Hepatocyte (in vitro differentiated cells): ENCODE data around the gene USP12. TPM values are rescaled to one million over a fixed set of nuclear protein-coding genes. Genes with fewer than 3 reads are reported as not detected.
A peak's percentile ranks its signal among the peaks of the same experiment; 100 is the strongest.

ENCODE experiments used
- DNase-seq: peaks from one replicate; pipeline ENCODE4 v3.0.0-alpha.2; 2016; ENCODE audit warnings: low spot score
- H2AFZ ChIP-seq: fragments of 200-600 bp; sonication (generic); 2 replicates; pipeline ENCODE4 v1.6.0; 2016; ENCODE audit warnings: antibody characterized with exemption, mild to moderate bottlenecking
- H3K27ac ChIP-seq: fragments of 200-600 bp; sonication (generic); 2 replicates; pipeline ENCODE4 v1.5.1; 2016; ENCODE audit warnings: mild to moderate bottlenecking
- H3K27me3 ChIP-seq: fragments of 200-600 bp; sonication (generic); 2 replicates; pipeline ENCODE4 v1.6.1; 2016
- H3K36me3 ChIP-seq: fragments of 200-600 bp; sonication (generic); replicated peaks from 2 replicates; pipeline ENCODE4 v1.5.1; 2016; ENCODE audit warnings: low read depth; ENCODE audit not compliant: insufficient read depth
- H3K4me1 ChIP-seq: fragments of 200-600 bp; sonication (generic); 2 replicates; pipeline ENCODE4 v1.5.1; 2016; ENCODE audit warnings: mild to moderate bottlenecking, moderate library complexity; ENCODE audit not compliant: insufficient read depth
- H3K4me2 ChIP-seq: fragments of 200-600 bp; sonication (generic); 2 replicates; pipeline ENCODE4 v1.6.0; 2016
- H3K4me3 ChIP-seq: fragments of 200-600 bp; sonication (generic); 2 replicates; pipeline ENCODE4 v1.5.1; 2016; ENCODE audit warnings: mild to moderate bottlenecking
- H3K79me2 ChIP-seq: fragments of 200-600 bp; sonication (generic); 2 replicates; pipeline ENCODE4 v1.6.0; 2017; ENCODE audit warnings: mild to moderate bottlenecking
- H3K9me2 ChIP-seq: fragments of 200-600 bp; sonication (generic); replicated peaks from 2 replicates; pipeline ENCODE4 v1.6.0; 2017; ENCODE audit warnings: mild to moderate bottlenecking; ENCODE audit not compliant: insufficient read depth
- H3K9me3 ChIP-seq: fragments of 200-600 bp; sonication (generic); 2 replicates; pipeline ENCODE4 v1.5.1; 2016; ENCODE audit warnings: low read depth, mild to moderate bottlenecking
- H4K20me1 ChIP-seq: fragments of 200-600 bp; sonication (generic); 2 replicates; pipeline ENCODE4 v1.6.0; 2016; ENCODE audit warnings: mild to moderate bottlenecking; ENCODE audit not compliant: insufficient read depth, poor library complexity, severe bottlenecking
- CTCF ChIP-seq: fragments of 200-600 bp; sonication (generic); IDR thresholded peaks from 2 replicates; pipeline ENCODE4 v1.5.1; 2016; ENCODE audit warnings: antibody characterized with exemption, mild to moderate bottlenecking; ENCODE audit not compliant: poor library complexity
- EZH2 ChIP-seq: fragments of 200-600 bp; sonication (generic); IDR thresholded peaks from 2 replicates; pipeline ENCODE4 v1.6.1; 2016; ENCODE audit warnings: antibody characterized with exemption, mild to moderate bottlenecking, borderline replicate concordance
- EZH2phosphoT487 ChIP-seq: fragments of 200-600 bp; sonication (generic); IDR thresholded peaks from one replicate; pipeline ENCODE4 v1.6.1; 2018; ENCODE audit warnings: antibody characterized with exemption, mild to moderate bottlenecking, low read depth, moderate library complexity; ENCODE audit not compliant: unreplicated experiment, severe bottlenecking
- WGBS: methylation state at CpG from one replicate; pipeline ENCODE4 v1.1.6; 2016; ENCODE audit warnings: low lambda C conversion rate; ENCODE audit errors: missing lambda C conversion rate; 5-methylcytosine and 5-hydroxymethylcytosine counted together
- polyA plus RNA-seq: library from polyadenylated mRNA; unstranded; fragments of >200 nt; fragmentation: Nextera tagmentation; extraction: Ambion mirVana; gene quantifications from 2 replicates; pipeline ENCODE4 v1.2.1, GENCODE V29; 2016
- total RNA-seq: library from RNA; depleted of rRNA; stranded (reverse); fragments of >200 nt; gene quantifications from 2 replicates; pipeline ENCODE4 v1.2.3, GENCODE V29; 2014

USP12 gene
- total and polyA plus RNA-seq, 2 experiments from 2014 or later, result 17.5 to 26.4 TPM

GRCh38 chr13:27199211-27199610 is 27.6 kb upstream of the USP12 start:
- Histone ChIP-seq H3K4me3 (no peak overlapping the region), H3K79me2 (no peaks in the 10 kb centered on the region), H3K27me3 (no peaks in the 10 kb centered on the region), H2AFZ (no peak overlapping the region), H3K4me1 (no peaks in the 10 kb centered on the region), H4K20me1 (no peaks in the 10 kb centered on the region), H3K9me3 (no peaks in the 10 kb centered on the region), H3K9me2 (no peaks in the 10 kb centered on the region), H3K36me3 (no peaks in the 10 kb centered on the region), H3K4me2 (no peak overlapping the region), H3K27ac (no peak overlapping the region)
- 87% methylated on average over 3 of the region's 3 CpGs for WGBS
- no peak for DNase-seq
- TF ChIP-seq EZH2 (no peak), EZH2phosphoT487 (no peak), CTCF (no peak)

- H3K27ac ChIP-seq, result no peak overlapping the region
Observed at GRCh38 chr13:27194895-27195764, 23.5 kb upstream of the USP12 start.

GRCh38 chr13:27194209-27194608 is 22.6 kb upstream of the USP12 start:
- Histone ChIP-seq H3K36me3 (no peaks in the 10 kb centered on the region), H3K79me2 (no peaks in the 10 kb centered on the region), H3K4me3 (no peak overlapping the region), H3K27ac (no peak overlapping the region), H4K20me1 (no peaks in the 10 kb centered on the region), H3K27me3 (no peaks in the 10 kb centered on the region), H3K4me1 (no peaks in the 10 kb centered on the region), H2AFZ (no peak overlapping the region), H3K9me2 (no peaks in the 10 kb centered on the region), H3K4me2 (no peak overlapping the region), H3K9me3 (no peaks in the 10 kb centered on the region)
- no peak for DNase-seq
- WGBS, result 81% methylated on average over 3 of the region's 3 CpGs
- TF ChIP-seq EZH2 (no peak), CTCF (no peak), EZH2phosphoT487 (no peak)

More at GRCh38 chr13:27194895-27195764, 23.5 kb upstream of the USP12 start:
- H3K4me1 ChIP-seq, result no peaks in the 10 kb centered on the region
- no peaks in the 10 kb centered on the region for H3K9me3 ChIP-seq
- H3K36me3 ChIP-seq, result no peaks in the 10 kb centered on the region
- WGBS, result 47% methylated on average over 9 of the region's 9 CpGs
- H3K9me2 ChIP-seq, result no peaks in the 10 kb centered on the region
- no peak overlapping the region for H3K4me3 ChIP-seq
- no peaks in the 10 kb centered on the region for H4K20me1 ChIP-seq
- TF ChIP-seq CTCF (no peak), EZH2 (no peak), EZH2phosphoT487 (no peak)
- H3K4me2 ChIP-seq, result no peak overlapping the region
- peak; percentile 50 for DNase-seq
- H3K79me2 ChIP-seq, result no peaks in the 10 kb centered on the region
- no peak overlapping the region for H2AFZ ChIP-seq
- no peaks in the 10 kb centered on the region for H3K27me3 ChIP-seq
